ENCODE measurements around the gene CEACAM18.

DNA sequence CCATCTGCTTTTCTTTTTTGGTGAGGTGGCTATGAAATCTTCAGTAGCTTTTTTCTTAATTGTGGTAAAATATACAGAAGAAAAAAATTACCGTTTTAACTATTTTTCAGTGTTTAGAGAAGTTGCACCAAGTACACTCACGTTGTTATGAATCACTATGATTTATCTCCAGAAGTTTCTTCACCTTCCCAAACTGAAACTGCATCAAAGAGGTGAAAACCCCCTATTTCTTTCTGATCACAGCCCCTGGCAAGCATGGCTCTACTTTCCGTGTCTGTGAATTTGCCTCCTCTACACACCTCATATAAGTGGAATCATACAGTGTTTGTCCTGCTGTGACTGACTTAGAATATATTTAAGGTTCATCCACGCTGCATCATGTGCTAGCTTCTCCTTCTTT, 45.3 kb upstream of the CEACAM18 start:
- TF ChIP-seq, protein P1, sequence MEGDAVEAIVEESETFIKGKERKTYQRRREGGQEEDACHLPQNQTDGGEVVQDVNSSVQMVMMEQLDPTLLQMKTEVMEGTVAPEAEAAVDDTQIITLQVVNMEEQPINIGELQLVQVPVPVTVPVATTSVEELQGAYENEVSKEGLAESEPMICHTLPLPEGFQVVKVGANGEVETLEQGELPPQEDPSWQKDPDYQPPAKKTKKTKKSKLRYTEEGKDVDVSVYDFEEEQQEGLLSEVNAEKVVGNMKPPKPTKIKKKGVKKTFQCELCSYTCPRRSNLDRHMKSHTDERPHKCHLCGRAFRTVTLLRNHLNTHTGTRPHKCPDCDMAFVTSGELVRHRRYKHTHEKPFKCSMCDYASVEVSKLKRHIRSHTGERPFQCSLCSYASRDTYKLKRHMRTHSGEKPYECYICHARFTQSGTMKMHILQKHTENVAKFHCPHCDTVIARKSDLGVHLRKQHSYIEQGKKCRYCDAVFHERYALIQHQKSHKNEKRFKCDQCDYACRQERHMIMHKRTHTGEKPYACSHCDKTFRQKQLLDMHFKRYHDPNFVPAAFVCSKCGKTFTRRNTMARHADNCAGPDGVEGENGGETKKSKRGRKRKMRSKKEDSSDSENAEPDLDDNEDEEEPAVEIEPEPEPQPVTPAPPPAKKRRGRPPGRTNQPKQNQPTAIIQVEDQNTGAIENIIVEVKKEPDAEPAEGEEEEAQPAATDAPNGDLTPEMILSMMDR (IDR thresholded peaks at IDR 0.05), result no peak
- no peak for TF ChIP-seq EZH2 (IDR thresholded peaks at IDR 0.05; ENCODE audit: borderline replicate concordance, insufficient read depth, low read depth, low read length, poor library complexity, severe bottlenecking)

Measured in B cell (primary cell).